HCT116 (cell line): ENCODE measurements around the gene EI24. TPM values are rescaled to one million over a fixed set of nuclear protein-coding genes. Genes with fewer than 3 reads are reported as not detected.

Experiments used
- ATAC-seq: fragments of 200-7000 bp; cut with Tn5 transposase; 2 replicates; pipeline ENCODE4 v1.9.1; 2020; ENCODE audit warnings: mild to moderate bottlenecking, moderate library complexity
- BruUV-seq: library from RNA; stranded (reverse); fragments of 400-500 nt; replicated peaks from 2 replicates; lab custom pipeline; 2021; lab: Mats Ljungman, UMichigan
- CTCF ChIA-PET: fragments of 300-600 bp; sonication (Branson Sonifier 250); formaldehyde crosslinking; loops from one replicate; lab custom pipeline; 2021; ENCODE audit warnings: antibody characterized with exemption; lab: Charles Lee
- POLR2A ChIA-PET: fragments of 300-600, 350-600 bp; sonication (Branson Sonifier 250); formaldehyde crosslinking; loops from one replicate; lab custom pipeline; 2021; ENCODE audit warnings: antibody characterized with exemption; lab: Charles Lee
- RAD21 ChIA-PET, 2 experiments: fragments of 300-600 bp; sonication (Branson Sonifier 250); formaldehyde crosslinking; loops; one replicate each; lab custom pipeline; 2023; ENCODE audit warnings: low total read pairs in 2 of 2; ENCODE audit not compliant: uncharacterized antibody in 2 of 2, unreplicated experiment in 2 of 2, low non-redundant PET in 1 of 2; lab: Charles Lee
- DNase-seq: peaks from one replicate; pipeline ENCODE4 v3.0.0-alpha.2; 2010; ENCODE audit warnings: low read depth, low spot score
- H2AFZ ChIP-seq: fragments of 200-600 bp; shearing (Covaris generic), sonication (generic); 2 replicates; pipeline ENCODE4 v1.6.1; 2017; ENCODE audit warnings: low read depth, mixed run types, mixed read lengths, antibody characterized with exemption, low read length; ENCODE audit not compliant: poor library complexity, severe bottlenecking
- H3K27ac ChIP-seq: 2 replicates; pipeline ENCODE4 v1.5.1; 2012; ENCODE audit warnings: low read depth, low read length
- H3K27me3 ChIP-seq: fragments of 200-600 bp; sonication (generic); 2 replicates; pipeline ENCODE4 v1.6.1; 2016; ENCODE audit warnings: mixed run types, low read length, mixed read lengths; ENCODE audit not compliant: insufficient read depth
- H3K36me3 ChIP-seq, 2 experiments: fragments of 200-500 bp in 1 of 2; fragments of 200-600 bp in 1 of 2; sonication (Bioruptor generic) in 1 of 2; sonication (generic) in 1 of 2; 2 replicates each; pipeline versions ENCODE4 v1.5.1 to v1.6.1; 2014 to 2016; ENCODE audit warnings: low read length in 2 of 2, inconsistent platforms in 1 of 2, mixed read lengths in 1 of 2, mixed run types in 1 of 2; ENCODE audit not compliant: insufficient read depth in 2 of 2, control insufficient read depth in 1 of 2
- H3K4me1 ChIP-seq, 2 experiments: fragments of 200-600 bp in 1 of 2; sonication (generic) in 1 of 2; 2 replicates each; pipeline versions ENCODE4 v1.5.1 to v1.6.1; 2012 to 2017; ENCODE audit warnings: low read length in 2 of 2, inconsistent platforms in 1 of 2, mild to moderate bottlenecking in 1 of 2, mixed read lengths in 1 of 2, mixed run types in 1 of 2, moderate library complexity in 1 of 2; ENCODE audit not compliant: insufficient read depth in 2 of 2, control insufficient read depth in 1 of 2
- H3K4me2 ChIP-seq: fragments of 200-600 bp; sonication (generic); 2 replicates; pipeline ENCODE4 v1.6.1; 2017; ENCODE audit warnings: mixed run types, low read length, mixed read lengths
- H3K4me3 ChIP-seq, 2 experiments: fragments of 200-600 bp in 1 of 2; sonication (generic) in 1 of 2; replicated peaks in 1 of 2; 2 replicates each; pipeline ENCODE4 v1.5.1; 2011 to 2016; ENCODE audit warnings: low read length in 2 of 2, control low read depth in 1 of 2, low read depth in 1 of 2, mild to moderate bottlenecking in 1 of 2, mixed read lengths in 1 of 2, mixed run types in 1 of 2
- H3K79me2 ChIP-seq: fragments of 200-600 bp; sonication (generic); 2 replicates; pipeline ENCODE4 v1.6.1; 2017; ENCODE audit warnings: mild to moderate bottlenecking, mixed run types, low read length, moderate library complexity, mixed read lengths; ENCODE audit not compliant: insufficient read depth
- H3K9ac ChIP-seq: fragments of 200-600 bp; sonication (generic); 2 replicates; pipeline ENCODE4 v1.6.1; 2016; ENCODE audit warnings: low read length, mixed read lengths
- H3K9me2 ChIP-seq: fragments of 200-600 bp; sonication (generic), shearing (Covaris generic); 2 replicates; pipeline ENCODE4 v1.6.1; 2017; ENCODE audit warnings: mixed run types, mild to moderate bottlenecking, moderate library complexity; ENCODE audit not compliant: insufficient read depth
- H3K9me3 ChIP-seq, 2 experiments: fragments of 200-500 bp in 1 of 2; fragments of 200-600 bp in 1 of 2; sonication (Bioruptor generic) in 1 of 2; sonication (generic) in 1 of 2; 2 replicates each; pipeline ENCODE4 v1.6.1; 2014 to 2017; ENCODE audit warnings: low read length in 2 of 2, mixed read lengths in 2 of 2, inconsistent platforms in 1 of 2, low read depth in 1 of 2, mild to moderate bottlenecking in 1 of 2, mixed run types in 1 of 2, moderate library complexity in 1 of 2; ENCODE audit not compliant: control insufficient read depth in 1 of 2, insufficient read depth in 1 of 2
- H4K20me1 ChIP-seq: fragments of 200-600 bp; sonication (generic), shearing (Covaris generic); 2 replicates; pipeline ENCODE4 v1.6.1; 2017; ENCODE audit warnings: mixed run types, mild to moderate bottlenecking, moderate library complexity; ENCODE audit not compliant: insufficient read depth
- CBX3 ChIP-seq: IDR thresholded peaks from 2 replicates; pipeline ENCODE4 v1.6.1; 2012; ENCODE audit warnings: low read depth
- JUND ChIP-seq: IDR thresholded peaks from 2 replicates; pipeline ENCODE4 v1.6.1; 2012
- SP1 ChIP-seq: IDR thresholded peaks from 2 replicates; pipeline ENCODE4 v1.6.1; 2012; ENCODE audit warnings: low read depth
- TCF7L2 ChIP-seq: IDR thresholded peaks from 2 replicates; pipeline ENCODE4 v1.7.0; 2011; ENCODE audit warnings: borderline replicate concordance, inconsistent platforms; ENCODE audit not compliant: insufficient read depth, insufficient read length; ENCODE audit errors: extremely low read depth
- YY1 ChIP-seq: IDR thresholded peaks from 2 replicates; pipeline ENCODE4 v1.6.1; 2011; ENCODE audit warnings: low read length, low read depth, moderate library complexity, mild to moderate bottlenecking; ENCODE audit not compliant: insufficient replicate concordance; ENCODE audit errors: extremely low read depth
- intact Hi-C: fragments of 100-400 bp; cut with micrococcal nuclease; formaldehyde crosslinking; loops from 2 replicates; pipeline ENCODE4 v1.10.0; 2022
- total RNA-seq: library from RNA; stranded (reverse); gene quantifications from one replicate; pipeline ENCODE4 v1.2.1, GENCODE V29; 2021; ENCODE audit not compliant: unreplicated experiment
- TF ChIP-seq, protein P1 (sequence below): IDR thresholded peaks from 2 replicates; pipeline ENCODE4 v1.6.1; 2012; ENCODE audit warnings: low read depth
- TF ChIP-seq, protein P2 (sequence below): IDR thresholded peaks from 2 replicates; pipeline ENCODE4 v1.6.1; 2012

Gene EI24
- total RNA-seq, 1 experiment from 2014 or later, result 130 TPM

DNA sequence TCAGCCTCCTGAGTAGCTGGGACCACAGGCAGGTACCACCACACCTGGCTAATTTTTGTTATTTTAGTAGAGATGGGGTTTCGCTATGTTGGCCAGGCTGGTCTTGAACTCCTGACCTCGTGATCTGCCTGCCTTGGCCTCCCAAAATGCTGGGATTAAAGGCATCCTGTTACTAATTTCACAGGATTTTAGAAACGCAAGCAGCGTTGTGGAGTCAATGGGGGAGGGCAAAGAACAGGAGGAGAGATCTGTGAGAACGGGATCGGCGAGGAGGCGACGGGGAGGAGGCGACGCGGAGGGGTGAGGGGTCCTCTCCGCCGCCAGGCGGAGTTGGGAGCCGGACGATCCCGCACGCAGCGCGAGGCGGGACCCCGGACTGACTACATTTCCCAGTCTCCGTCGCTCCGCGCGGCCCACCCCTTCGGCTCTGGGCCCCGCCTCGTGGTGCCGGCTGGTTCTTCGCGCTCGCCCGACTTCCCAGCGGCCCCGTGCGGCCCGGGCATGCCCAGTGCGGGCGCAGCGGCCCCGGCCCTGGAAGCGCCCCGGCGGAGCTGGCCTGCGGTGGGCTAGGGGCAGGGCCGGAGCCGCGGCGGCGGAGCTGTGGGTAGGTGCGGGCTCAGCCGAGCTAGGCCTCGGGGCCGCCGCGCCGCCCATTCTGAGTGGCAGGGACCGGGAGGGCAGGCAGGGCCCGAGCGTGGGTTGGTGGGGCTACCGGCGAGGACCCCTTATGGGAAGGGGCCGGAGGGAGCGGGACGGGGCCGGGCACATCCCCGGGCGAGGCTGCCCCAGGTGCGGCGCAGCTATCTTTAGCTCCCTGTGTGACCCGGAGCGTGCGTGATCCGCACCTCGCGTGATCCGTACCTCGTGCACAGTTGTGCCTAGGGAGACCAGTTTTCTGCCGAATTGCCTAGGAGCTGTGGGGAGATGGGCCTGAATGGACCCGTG, at the start of gene EI24 (continued):
- TF ChIP-seq TCF7L2, result no peak
- TF ChIP-seq, protein P1, sequence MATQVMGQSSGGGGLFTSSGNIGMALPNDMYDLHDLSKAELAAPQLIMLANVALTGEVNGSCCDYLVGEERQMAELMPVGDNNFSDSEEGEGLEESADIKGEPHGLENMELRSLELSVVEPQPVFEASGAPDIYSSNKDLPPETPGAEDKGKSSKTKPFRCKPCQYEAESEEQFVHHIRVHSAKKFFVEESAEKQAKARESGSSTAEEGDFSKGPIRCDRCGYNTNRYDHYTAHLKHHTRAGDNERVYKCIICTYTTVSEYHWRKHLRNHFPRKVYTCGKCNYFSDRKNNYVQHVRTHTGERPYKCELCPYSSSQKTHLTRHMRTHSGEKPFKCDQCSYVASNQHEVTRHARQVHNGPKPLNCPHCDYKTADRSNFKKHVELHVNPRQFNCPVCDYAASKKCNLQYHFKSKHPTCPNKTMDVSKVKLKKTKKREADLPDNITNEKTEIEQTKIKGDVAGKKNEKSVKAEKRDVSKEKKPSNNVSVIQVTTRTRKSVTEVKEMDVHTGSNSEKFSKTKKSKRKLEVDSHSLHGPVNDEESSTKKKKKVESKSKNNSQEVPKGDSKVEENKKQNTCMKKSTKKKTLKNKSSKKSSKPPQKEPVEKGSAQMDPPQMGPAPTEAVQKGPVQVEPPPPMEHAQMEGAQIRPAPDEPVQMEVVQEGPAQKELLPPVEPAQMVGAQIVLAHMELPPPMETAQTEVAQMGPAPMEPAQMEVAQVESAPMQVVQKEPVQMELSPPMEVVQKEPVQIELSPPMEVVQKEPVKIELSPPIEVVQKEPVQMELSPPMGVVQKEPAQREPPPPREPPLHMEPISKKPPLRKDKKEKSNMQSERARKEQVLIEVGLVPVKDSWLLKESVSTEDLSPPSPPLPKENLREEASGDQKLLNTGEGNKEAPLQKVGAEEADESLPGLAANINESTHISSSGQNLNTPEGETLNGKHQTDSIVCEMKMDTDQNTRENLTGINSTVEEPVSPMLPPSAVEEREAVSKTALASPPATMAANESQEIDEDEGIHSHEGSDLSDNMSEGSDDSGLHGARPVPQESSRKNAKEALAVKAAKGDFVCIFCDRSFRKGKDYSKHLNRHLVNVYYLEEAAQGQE, result no peak

DNA sequence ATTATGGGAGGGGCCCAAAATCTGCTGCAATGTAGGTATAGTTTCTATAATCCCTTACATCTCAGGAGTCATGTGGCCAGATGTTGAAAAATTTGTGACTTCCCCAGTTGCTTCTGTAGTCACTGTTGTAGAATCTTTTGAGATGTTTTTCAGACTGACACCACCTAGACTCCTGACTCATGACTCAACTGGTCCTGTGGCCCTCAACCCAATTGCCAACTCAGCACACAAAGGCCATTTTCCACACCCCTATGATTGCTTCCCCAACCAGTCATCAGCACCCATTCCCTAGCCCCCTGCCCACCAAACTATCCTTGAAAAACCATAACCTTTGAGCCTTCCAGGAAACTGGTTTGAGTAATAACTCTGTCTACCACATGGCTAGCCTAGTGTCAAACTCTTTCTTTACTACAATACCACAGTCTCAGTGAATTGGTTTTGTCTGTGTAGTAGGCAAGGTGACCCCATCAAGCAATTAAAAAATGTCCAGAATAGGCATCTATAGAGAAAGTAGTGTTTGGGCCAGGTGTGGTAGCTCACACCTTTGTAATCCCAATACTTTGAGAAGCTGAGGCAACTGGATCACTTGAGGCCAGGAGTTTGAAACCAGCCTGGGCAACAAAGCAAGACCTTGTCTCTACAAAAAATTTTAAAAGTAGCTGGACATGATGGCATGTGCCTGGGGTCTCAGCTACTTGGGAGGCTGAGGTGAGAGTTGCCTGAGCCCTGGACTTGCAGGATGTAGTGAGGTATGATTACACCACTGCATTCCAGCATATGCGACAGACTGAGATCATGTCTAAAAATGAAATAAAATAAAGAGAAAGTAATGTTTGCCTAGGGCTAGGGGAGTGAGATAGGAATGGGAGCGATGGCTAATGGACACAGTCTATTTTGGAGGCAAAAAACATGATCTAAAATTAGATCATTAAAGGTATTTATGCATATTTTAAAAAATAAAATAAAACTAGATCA, 49.1 kb upstream of the EI24 start:
- no peaks in the 10 kb centered on the region for H3K36me3 ChIP-seq
- DNase-seq (no peak), ATAC-seq (no peak)
- no peak overlapping the region for H2AFZ ChIP-seq
- H3K9ac ChIP-seq, result no peak overlapping the region
- no peak for TF ChIP-seq SP1
- TF ChIP-seq, protein P2, sequence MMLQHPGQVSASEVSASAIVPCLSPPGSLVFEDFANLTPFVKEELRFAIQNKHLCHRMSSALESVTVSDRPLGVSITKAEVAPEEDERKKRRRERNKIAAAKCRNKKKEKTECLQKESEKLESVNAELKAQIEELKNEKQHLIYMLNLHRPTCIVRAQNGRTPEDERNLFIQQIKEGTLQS, result no peak
- no peak for TF ChIP-seq CBX3
- no peak for TF ChIP-seq JUND
- TF ChIP-seq YY1, result no peak
- POLR2A ChIA-PET, result no interaction called here
- H3K9me3 ChIP-seq, result no peaks in the 10 kb centered on the region
- H4K20me1 ChIP-seq, result no peaks in the 10 kb centered on the region
- CTCF ChIA-PET, result no interaction called here
- no peaks in the 10 kb centered on the region for H3K79me2 ChIP-seq
- no peaks in the 10 kb centered on the region for H3K9me2 ChIP-seq
- no TSS peak for BruUV-seq
- intact Hi-C loops, result no loop called here
- no peaks in the 10 kb centered on the region for H3K4me1 ChIP-seq
- H3K27me3 ChIP-seq, result no peaks in the 10 kb centered on the region
- RAD21 ChIA-PET, result no interaction called here
- H3K4me3 ChIP-seq, result no peak overlapping the region
- no peak overlapping the region for H3K27ac ChIP-seq
- H3K4me2 ChIP-seq, result no peak overlapping the region
